Breast epithelium (tissue), 4 donors: ENCODE results near the gene MOB3A. TPM values are rescaled to one million over a fixed set of nuclear protein-coding genes. Genes with fewer than 3 reads are reported as not detected.

ENCODE experiments used
- DNase-seq, 2 donors: peaks; one replicate each; pipeline ENCODE4 v3.0.0-alpha.2; 2019; ENCODE audit warnings: low spot score in 2 of 2
- H3K27ac ChIP-seq, 2 donors: fragments of 200-600 bp; sonication (generic) in 1 of 2; one replicate each; pipeline ENCODE4 v1.5.1; 2016 to 2019; ENCODE audit warnings: mild to moderate bottlenecking in 1 of 2
- H3K27me3 ChIP-seq, 2 donors: fragments of 200-600 bp; sonication (generic) in 1 of 2; one replicate each; pipeline versions ENCODE4 v1.5.1 to v1.6.0; 2017 to 2019; ENCODE audit warnings: control low read depth in 1 of 2, mild to moderate bottlenecking in 1 of 2
- H3K36me3 ChIP-seq: fragments of 200-600 bp; one replicate; pipeline ENCODE4 v1.5.1; 2019
- H3K4me1 ChIP-seq, 2 donors: fragments of 200-600 bp; sonication (generic); one replicate each; pipeline ENCODE4 v1.5.1; 2016 to 2019; ENCODE audit warnings: control low read depth in 1 of 2
- H3K4me3 ChIP-seq, 3 donors: fragments of 200-600 bp; sonication (generic); 1 replicate in 2 of 3; 2 replicates in 1 of 3; pipeline ENCODE4 v1.5.1; 2016 to 2019; ENCODE audit warnings: mild to moderate bottlenecking in 3 of 3, moderate library complexity in 2 of 3
- H3K9me3 ChIP-seq, 2 donors: fragments of 200-600 bp; sonication (generic) in 1 of 2; one replicate each; pipeline ENCODE4 v1.5.1; 2016 to 2019; ENCODE audit warnings: control low read depth in 1 of 2
- CTCF ChIP-seq, 3 donors: fragments of 450-650 bp; IDR thresholded peaks; one replicate each; pipeline ENCODE4 v1.5.1; 2016 to 2017; ENCODE audit warnings: antibody characterized with exemption in 3 of 3, mild to moderate bottlenecking in 3 of 3, moderate library complexity in 3 of 3
- POLR2A ChIP-seq: fragments of 450-650 bp; IDR thresholded peaks from one replicate; pipeline ENCODE4 v1.6.1; 2016; ENCODE audit warnings: antibody characterized with exemption, mild to moderate bottlenecking, moderate library complexity
- POLR2AphosphoS5 ChIP-seq, 3 donors: sonication (generic); formaldehyde crosslinking; IDR thresholded peaks; one replicate each; pipeline ENCODE4 v1.6.1; 2017; ENCODE audit warnings: antibody characterized with exemption in 3 of 3
- intact Hi-C: fragments of 100-400 bp; cut with DNase I; formaldehyde crosslinking; loops from one replicate; pipeline ENCODE4 v1.15.1; 2023; ENCODE audit warnings: low total_unique reads
- total RNA-seq, 3 donors: library from RNA; depleted of rRNA; stranded (reverse); fragments of >200 nt; gene quantifications; one replicate each; pipeline ENCODE4 v1.1.0, GENCODE V29; 2016

MOB3A gene
- total RNA-seq, 3 donors from 2014 or later = 18.3 to 45.8 (median 29.2) TPM

- Histone ChIP-seq H3K4me1 (no peaks in the 10 kb centered on the region), H3K27ac (no peak overlapping the region), H3K36me3 (no peaks in the 10 kb centered on the region), H3K9me3 (no peaks in the 10 kb centered on the region), H3K27me3 (no peaks in the 10 kb centered on the region), H3K4me3 (no peak overlapping the region)
- intact Hi-C loops = no loop called here
- DNase-seq = no peak
- TF ChIP-seq POLR2AphosphoS5 (IDR thresholded peaks at IDR 0.05) = no peak
- no peak for TF ChIP-seq POLR2A
- no peak for TF ChIP-seq CTCF (IDR thresholded peaks at IDR 0.05)
These were observed 43.4 kb upstream of the MOB3A start for GRCh38 chr19:2139385-2140137.

GRCh38 chr19:2138061-2138728 is 42.1 kb upstream of the MOB3A start:
- no peak overlapping the region for H3K27ac ChIP-seq
- DNase-seq = no peak
- no peak overlapping the region for H3K4me3 ChIP-seq
- no peaks in the 10 kb centered on the region for H3K36me3 ChIP-seq
- no peaks in the 10 kb centered on the region for H3K27me3 ChIP-seq
- H3K9me3 ChIP-seq = no peaks in the 10 kb centered on the region
- no peak for TF ChIP-seq POLR2A
- TF ChIP-seq CTCF (IDR thresholded peaks at IDR 0.05) = no peak
- no peak for TF ChIP-seq POLR2AphosphoS5 (IDR thresholded peaks at IDR 0.05)
- intact Hi-C loops = no loop called here
- no peaks in the 10 kb centered on the region for H3K4me1 ChIP-seq

GRCh38 chr19:2136796-2137195 is 40.7 kb upstream of the MOB3A start:
- no peaks in the 10 kb centered on the region for H3K36me3 ChIP-seq
- TF ChIP-seq POLR2AphosphoS5 (IDR thresholded peaks at IDR 0.05) (no peak), CTCF (IDR thresholded peaks at IDR 0.05) (no peak), POLR2A (no peak)
- no peak for DNase-seq
- no peak overlapping the region for H3K4me3 ChIP-seq
- H3K9me3 ChIP-seq = no peaks in the 10 kb centered on the region
- H3K4me1 ChIP-seq = no peaks in the 10 kb centered on the region
- intact Hi-C loops = no loop called here
- H3K27me3 ChIP-seq = no peaks in the 10 kb centered on the region
- H3K27ac ChIP-seq = no peak overlapping the region

- no peaks in the 10 kb centered on the region for H3K36me3 ChIP-seq
- no peaks in the 10 kb centered on the region for H3K27me3 ChIP-seq
These were observed 39.6 kb upstream of the MOB3A start for GRCh38 chr19:2135474-2136402.

More at GRCh38 chr19:2135474-2136402, 39.6 kb upstream of the MOB3A start:
- Histone ChIP-seq H3K4me3 (no peak overlapping the region), H3K4me1 (no peaks in the 10 kb centered on the region), H3K9me3 (no peaks in the 10 kb centered on the region), H3K27ac (peak overlapping the region in 1 of 2 donors; percentile 48)
- DNase-seq = no peak
- TF ChIP-seq POLR2A = no peak
- no peak for TF ChIP-seq CTCF (IDR thresholded peaks at IDR 0.05)
- TF ChIP-seq POLR2AphosphoS5 (IDR thresholded peaks at IDR 0.05) = no peak
- intact Hi-C loops = no loop called here
